GM13977 (cell line): Measurements from ENCODE around the gene CDK17.
A peak's percentile ranks its signal among the peaks of the same experiment; 100 is the strongest.
"Not testable (repeated sequence)": the region's sequence is repeated elsewhere in the genome, so short reads cannot be mapped to it uniquely, and the experiment has no call there.

Experiments
- DNase-seq: peaks from one replicate; pipeline ENCODE4 v3.0.0; 2012; ENCODE audit warnings: low spot score
- CTCF ChIP-seq: IDR thresholded peaks from 2 replicates; pipeline ENCODE4 v1.5.1; 2012; ENCODE audit warnings: mild to moderate bottlenecking, control low read depth; ENCODE audit not compliant: insufficient read depth; ENCODE audit errors: extremely low read depth, missing control alignments
- in situ Hi-C: fragments of 300-500 bp; cut with MboI; formaldehyde crosslinking; loops from one replicate; pipeline ENCODE4 v1.12.0; 2022; ENCODE audit warnings: low sequenced_read_pairs, low pct_unique_long_range_greater_than_20kb, mixed read lengths, inconsistent platforms; ENCODE audit not compliant: unreplicated experiment

The CDK17 gene

GRCh38 chr12:96408993-96409392, 8.8 kb upstream of the CDK17 start:
- TF ChIP-seq CTCF: no peak
- no peak for DNase-seq
- in situ Hi-C loops: no loop called here

GRCh38 chr12:96407429-96408097, 7.3 kb upstream of the CDK17 start:
- peak; percentile 75 for DNase-seq
- in situ Hi-C loops: not testable (repeated sequence)

DNA sequence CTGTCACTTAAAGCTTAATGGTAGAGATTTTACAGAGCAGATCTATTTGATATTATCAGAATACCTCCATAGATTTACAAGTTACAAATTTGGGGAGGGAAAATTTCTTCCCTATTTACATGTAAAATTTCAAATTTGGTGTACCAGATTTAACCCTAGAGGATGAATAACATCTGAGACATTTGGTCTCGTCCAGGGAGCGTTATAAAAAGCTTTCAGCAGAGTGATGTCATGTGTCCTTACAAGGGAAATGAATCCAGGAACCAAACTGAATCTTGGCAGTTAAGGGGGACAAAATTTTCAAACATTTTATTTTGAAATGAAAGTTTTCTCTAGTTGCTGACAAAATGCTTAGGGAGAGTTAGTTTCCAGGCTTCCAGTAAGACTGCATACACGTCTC, 4.5 kb upstream of the CDK17 start:
- in situ Hi-C loops: no loop called here
- DNase-seq: no peak
- TF ChIP-seq CTCF: no peak

GRCh38 chr12:96403870-96404269, 3.6 kb upstream of the CDK17 start:
- DNase-seq: no peak
- no peak for TF ChIP-seq CTCF
- in situ Hi-C loops: no loop called here

DNA sequence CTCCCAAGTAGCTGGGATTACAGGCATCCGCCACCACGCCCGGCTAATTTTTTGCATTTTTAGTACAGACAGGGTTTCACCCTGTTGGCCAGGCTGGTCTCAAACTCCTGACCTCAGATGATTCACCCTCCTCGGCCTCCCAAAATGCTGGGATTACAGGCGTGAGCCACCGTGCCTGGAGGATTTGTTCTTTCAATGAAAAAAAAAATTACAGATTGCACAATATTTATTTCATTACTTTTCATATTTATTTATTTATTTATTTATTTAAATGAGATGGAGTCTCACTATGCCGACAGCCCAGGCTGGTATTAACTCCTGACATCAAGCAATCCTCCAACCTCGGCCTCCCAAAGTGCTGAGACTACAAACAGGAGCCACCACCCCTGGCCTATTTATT, 2.3 kb upstream of the CDK17 start:
- in situ Hi-C loops, DNase-seq: not testable (repeated sequence)

DNA sequence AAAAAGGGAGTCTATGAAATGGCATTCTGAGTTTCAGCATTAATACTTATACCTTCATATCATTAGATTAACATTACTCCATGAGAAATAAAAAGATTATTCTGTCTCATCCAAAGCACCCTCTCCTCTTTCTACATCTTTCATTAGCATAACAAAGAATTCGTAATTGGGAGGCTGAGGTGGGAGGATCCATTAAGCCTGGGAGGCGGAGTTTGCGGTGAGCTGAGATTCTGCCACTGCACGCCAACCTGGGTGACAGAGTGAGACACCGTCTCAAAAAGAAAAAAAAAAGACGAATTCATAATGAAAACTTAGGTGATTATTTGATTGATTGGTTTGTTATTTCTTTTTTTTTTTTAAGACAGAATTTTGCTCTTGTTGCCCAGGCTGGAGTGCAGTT, 1.8 kb upstream of the CDK17 start:
- DNase-seq: no peak
- TF ChIP-seq CTCF: no peak
- in situ Hi-C loops: no loop called here

DNA sequence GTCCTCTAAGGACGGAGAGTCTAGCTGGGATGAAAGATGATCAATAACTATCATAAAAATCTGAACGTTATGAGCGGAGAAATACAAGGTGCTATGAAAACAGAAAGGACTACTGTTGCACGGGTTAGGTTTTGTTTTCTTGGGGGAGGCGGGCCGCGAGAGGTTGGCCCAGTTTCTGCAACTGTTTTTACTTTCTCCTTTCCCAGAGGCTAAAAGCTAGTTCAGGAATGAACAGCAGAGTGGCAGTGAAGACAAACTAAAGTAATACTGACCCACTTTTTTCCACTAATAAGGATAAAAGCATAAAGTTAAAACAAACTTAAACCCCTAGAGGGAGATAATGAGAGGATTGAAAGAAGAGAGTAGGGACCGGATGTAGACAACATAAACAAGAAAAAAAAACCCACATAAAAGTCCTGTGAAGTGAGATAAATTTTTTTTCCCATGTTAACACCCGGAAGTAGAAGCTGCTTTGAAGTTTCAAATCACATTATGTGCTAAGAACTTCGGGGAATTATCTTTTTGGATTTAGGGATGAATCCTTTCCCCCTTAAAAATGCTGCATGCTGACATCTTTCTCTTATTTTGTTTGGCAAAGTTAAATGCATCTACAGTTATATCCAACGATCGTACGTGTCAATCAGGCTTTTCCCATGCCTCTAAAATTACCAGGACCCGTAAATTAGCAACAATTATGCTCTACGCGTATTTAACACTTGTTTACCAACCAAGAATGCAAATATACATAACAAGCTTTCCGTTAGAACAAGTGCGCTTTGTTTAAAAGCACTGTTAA, 1.0 kb upstream of the CDK17 start:
- TF ChIP-seq CTCF: peak; percentile 39
- DNase-seq: peak; percentile 76
- in situ Hi-C loops: no loop called here
